NT2/D1 (cell line): ENCODE measurements around the gene EPN1.

Source experiments
- SUZ12 ChIP-seq: IDR thresholded peaks from 2 replicates; pipeline ENCODE4 v1.6.1; 2011; ENCODE audit not compliant: insufficient read length, insufficient read depth; ENCODE audit errors: extremely low read depth
- YY1 ChIP-seq: IDR thresholded peaks from 2 replicates; pipeline ENCODE4 v1.6.1; 2011; ENCODE audit not compliant: insufficient read length, insufficient read depth
- ZNF274 ChIP-seq: IDR thresholded peaks from 2 replicates; pipeline ENCODE4 v1.6.1; 2011; ENCODE audit warnings: mild to moderate bottlenecking, low read depth, low read length

DNA sequence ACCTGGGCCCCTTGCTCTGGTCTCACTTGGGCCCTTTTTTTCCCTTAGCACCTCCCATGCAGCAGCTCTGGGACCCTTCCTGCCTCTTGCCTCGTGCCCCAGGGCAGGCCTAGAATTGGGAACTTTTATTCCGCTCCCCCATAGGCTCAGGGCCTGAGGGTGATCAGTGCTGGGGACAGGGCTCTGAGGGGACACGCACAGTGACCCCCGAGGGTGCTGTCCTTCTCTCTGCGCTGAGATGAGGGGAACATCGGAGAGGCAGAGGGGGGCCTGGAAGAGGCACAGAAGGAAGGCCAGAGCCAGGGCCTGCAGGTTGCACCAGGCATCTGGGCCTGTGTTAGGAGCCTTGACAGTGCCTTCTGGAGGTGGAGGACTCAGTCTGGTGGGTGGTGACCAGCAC, 10.8 kb downstream of the EPN1 start:
- TF ChIP-seq ZNF274 (no peak), YY1 (no peak), SUZ12 (no peak)
